Endodermal cell (in vitro differentiated cells): ENCODE data around the gene CCDC9. TPM values are rescaled to one million over a fixed set of nuclear protein-coding genes. Genes with fewer than 3 reads are reported as not detected.
A peak's percentile ranks its signal among the peaks of the same experiment; 100 is the strongest.

Experiments
- DNase-seq: peaks from one replicate; pipeline ENCODE4 v3.0.0-alpha.2; 2017
- H3K27ac ChIP-seq: 2 replicates; pipeline ENCODE4 v1.5.1; 2013; ENCODE audit warnings: mild to moderate bottlenecking, low read depth, low read length, moderate library complexity
- H3K27me3 ChIP-seq: 2 replicates; pipeline ENCODE4 v1.6.1; 2013; ENCODE audit warnings: mild to moderate bottlenecking, low read length, moderate library complexity; ENCODE audit not compliant: insufficient read depth, control insufficient read depth, poor library complexity, severe bottlenecking
- H3K36me3 ChIP-seq: 2 replicates; pipeline ENCODE4 v1.7.0; 2013; ENCODE audit warnings: mild to moderate bottlenecking, low read length, moderate library complexity; ENCODE audit not compliant: control insufficient read depth, insufficient read depth
- H3K4me1 ChIP-seq: one replicate; pipeline ENCODE4 v1.7.0; 2013; ENCODE audit warnings: low read length; ENCODE audit not compliant: control insufficient read depth, insufficient read depth
- H3K4me3 ChIP-seq: 2 replicates; pipeline ENCODE4 v1.5.1; 2013; ENCODE audit warnings: mild to moderate bottlenecking, low read length, moderate library complexity
- H3K9ac ChIP-seq: 2 replicates; pipeline ENCODE4 v1.6.1; 2013; ENCODE audit warnings: mild to moderate bottlenecking, low read length, moderate library complexity; ENCODE audit not compliant: poor library complexity, severe bottlenecking; ENCODE audit errors: extremely low read depth
- H3K9me3 ChIP-seq: 2 replicates; pipeline ENCODE4 v1.6.1; 2013; ENCODE audit warnings: mild to moderate bottlenecking, low read length, moderate library complexity; ENCODE audit not compliant: control insufficient read depth
- H3K27ac Mint-ChIP-seq: 2 replicates; pipeline ENCODE4 v1.8.0; 2020; ENCODE audit warnings: mixed read lengths
- H3K27me3 Mint-ChIP-seq: 2 replicates; pipeline ENCODE4 v1.8.0; 2021; ENCODE audit warnings: mild to moderate bottlenecking, mixed read lengths; ENCODE audit not compliant: insufficient read depth
- H3K36me3 Mint-ChIP-seq: 2 replicates; pipeline ENCODE4 v1.8.0; 2020; ENCODE audit warnings: low read depth, mixed read lengths
- H3K4me1 Mint-ChIP-seq: 2 replicates; pipeline ENCODE4 v1.8.0; 2020; ENCODE audit warnings: mixed read lengths
- H3K4me3 Mint-ChIP-seq: 2 replicates; pipeline ENCODE4 v1.8.0; 2020; ENCODE audit warnings: mild to moderate bottlenecking, moderate library complexity, mixed read lengths
- H3K9me3 Mint-ChIP-seq: 2 replicates; pipeline ENCODE4 v1.8.0; 2020; ENCODE audit warnings: mild to moderate bottlenecking, mixed read lengths
- WGBS, 2 experiments: methylation state at CpG; one replicate each; pipeline versions ENCODE4 v1.1.5 to v1.1.7; 2013; ENCODE audit warnings: missing lambda C conversion rate in 2 of 2, mixed read lengths in 1 of 2; ENCODE audit not compliant: insufficient coverage in 1 of 2, insufficient read length in 1 of 2; 5-methylcytosine and 5-hydroxymethylcytosine counted together
- total RNA-seq, 2 donors: library from RNA; stranded (reverse); fragmentation: NEBNext Ultra II Directional in 1 of 2; extraction: Animal tissue kit (Norgen Biotek cat#: 25700) in 1 of 2; gene quantifications; 2 replicates in 1 of 2; 3 replicates in 1 of 2; pipeline ENCODE4 v1.2.1, GENCODE V29; 2021
- TF ChIP-seq, protein P1 (sequence below): fragments of 200-600 bp; sonication (generic); conservative IDR thresholded peaks from 2 replicates; pipeline ENCODE4 v1.5.0; 2021; ENCODE audit warnings: antibody characterized with exemption, mild to moderate bottlenecking

The CCDC9 gene
- total RNA-seq, 2 donors from 2014 or later = 33.8 to 46.2 TPM

GRCh38 chr19:47228937-47229675, 27.2 kb upstream of the CCDC9 start:
- WGBS, 2 experiments = 38 to 44% methylated on average over 6 to 10 of the region's 10 CpGs
- Histone ChIP-seq H3K27ac (no peak overlapping the region), H3K4me3 (peak overlapping the region; percentile 95), H3K36me3 (peaks cover 15% of the 10 kb centered on the region), H3K27me3 (no peaks in the 10 kb centered on the region), H3K4me1 (peaks cover 12% of the 10 kb centered on the region), H3K9me3 (no peaks in the 10 kb centered on the region), H3K9ac (peak overlapping the region; percentile 83)
- no peaks in the 10 kb centered on the region for H3K9me3 Mint-ChIP-seq
- peaks cover 5% of the 10 kb centered on the region for H3K36me3 Mint-ChIP-seq
- H3K27ac Mint-ChIP-seq = no peak overlapping the region
- peak; percentile 62 for DNase-seq
- TF ChIP-seq, protein P1, sequence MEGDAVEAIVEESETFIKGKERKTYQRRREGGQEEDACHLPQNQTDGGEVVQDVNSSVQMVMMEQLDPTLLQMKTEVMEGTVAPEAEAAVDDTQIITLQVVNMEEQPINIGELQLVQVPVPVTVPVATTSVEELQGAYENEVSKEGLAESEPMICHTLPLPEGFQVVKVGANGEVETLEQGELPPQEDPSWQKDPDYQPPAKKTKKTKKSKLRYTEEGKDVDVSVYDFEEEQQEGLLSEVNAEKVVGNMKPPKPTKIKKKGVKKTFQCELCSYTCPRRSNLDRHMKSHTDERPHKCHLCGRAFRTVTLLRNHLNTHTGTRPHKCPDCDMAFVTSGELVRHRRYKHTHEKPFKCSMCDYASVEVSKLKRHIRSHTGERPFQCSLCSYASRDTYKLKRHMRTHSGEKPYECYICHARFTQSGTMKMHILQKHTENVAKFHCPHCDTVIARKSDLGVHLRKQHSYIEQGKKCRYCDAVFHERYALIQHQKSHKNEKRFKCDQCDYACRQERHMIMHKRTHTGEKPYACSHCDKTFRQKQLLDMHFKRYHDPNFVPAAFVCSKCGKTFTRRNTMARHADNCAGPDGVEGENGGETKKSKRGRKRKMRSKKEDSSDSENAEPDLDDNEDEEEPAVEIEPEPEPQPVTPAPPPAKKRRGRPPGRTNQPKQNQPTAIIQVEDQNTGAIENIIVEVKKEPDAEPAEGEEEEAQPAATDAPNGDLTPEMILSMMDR = no peak
- peaks cover 4% of the 10 kb centered on the region for H3K27me3 Mint-ChIP-seq
- peaks cover 14% of the 10 kb centered on the region for H3K4me1 Mint-ChIP-seq
- H3K4me3 Mint-ChIP-seq = no peak overlapping the region

DNA sequence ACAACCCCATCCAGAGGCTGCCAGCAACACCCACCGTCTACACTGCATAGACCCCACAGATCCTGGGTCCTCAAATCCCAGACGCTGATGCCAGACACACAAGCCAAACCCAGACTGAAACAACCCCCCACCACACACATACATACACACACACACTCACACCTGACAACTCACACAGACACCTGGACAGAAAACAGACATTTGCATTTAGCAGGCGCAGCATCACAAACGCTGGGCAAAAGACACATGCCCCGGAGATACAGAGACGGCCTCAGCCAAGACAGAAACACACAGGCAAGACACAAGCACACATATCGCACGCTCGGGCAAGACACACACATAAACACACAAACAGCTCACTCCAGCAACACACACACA, 26.7 kb upstream of the CCDC9 start:
- peaks cover 14% of the 10 kb centered on the region for H3K4me1 Mint-ChIP-seq
- TF ChIP-seq, protein P1 = no peak
- H3K27me3 Mint-ChIP-seq = peaks cover 4% of the 10 kb centered on the region
- peaks cover 5% of the 10 kb centered on the region for H3K36me3 Mint-ChIP-seq
- WGBS, 2 experiments = 11 to 15% methylated on average over 9 of the region's 9 CpGs
- Histone ChIP-seq H3K27me3 (no peaks in the 10 kb centered on the region), H3K9ac (peak overlapping the region; percentile 83), H3K9me3 (no peaks in the 10 kb centered on the region), H3K4me1 (peaks cover 12% of the 10 kb centered on the region), H3K36me3 (peaks cover 10% of the 10 kb centered on the region), H3K4me3 (peak overlapping the region; percentile 95), H3K27ac (no peak overlapping the region)
- no peak overlapping the region for H3K27ac Mint-ChIP-seq
- H3K9me3 Mint-ChIP-seq = no peaks in the 10 kb centered on the region
- no peak overlapping the region for H3K4me3 Mint-ChIP-seq
- DNase-seq = peak; percentile 73

DNA sequence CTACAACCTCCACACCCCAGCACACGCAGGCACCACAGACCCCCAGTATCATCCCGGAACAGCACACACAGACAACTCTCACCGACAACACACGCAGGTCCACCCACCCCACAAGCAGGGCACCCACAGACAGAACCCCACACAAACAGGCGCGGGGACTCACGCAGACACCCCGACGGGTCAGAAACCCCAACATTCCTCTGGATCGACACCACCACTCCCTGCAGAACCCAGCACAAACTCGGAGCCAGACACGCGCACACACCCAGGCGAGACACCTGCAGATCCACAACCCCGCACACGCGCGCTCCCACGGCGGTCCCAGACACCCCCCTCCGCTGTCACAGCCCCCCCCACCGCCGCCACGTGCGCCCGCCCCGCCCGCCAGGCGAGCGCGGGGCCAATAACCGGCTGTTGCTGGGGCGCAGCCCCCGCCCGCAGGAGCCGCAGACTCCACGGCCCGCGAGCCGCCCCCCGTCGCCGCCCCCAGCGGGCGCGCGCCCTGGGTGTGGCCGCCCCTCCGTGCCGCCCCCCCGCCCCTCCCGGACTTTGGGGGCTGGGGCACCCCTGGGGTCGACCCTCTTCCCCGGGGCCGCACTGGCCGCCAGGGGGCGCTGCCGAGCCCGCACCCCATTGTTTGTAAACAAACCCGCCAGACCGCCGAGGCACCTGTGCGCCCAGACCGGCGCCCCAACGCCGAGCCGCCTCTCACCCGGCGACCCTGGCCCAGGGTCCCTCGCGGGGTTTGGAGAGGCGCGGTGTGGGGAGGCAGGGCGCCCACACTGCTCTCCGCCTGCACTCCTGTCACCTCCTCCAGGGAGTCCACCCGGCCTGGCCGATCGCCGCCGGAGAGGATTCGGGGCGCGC, 26.0 kb upstream of the CCDC9 start:
- Mint-ChIP-seq H3K4me3 (no peak overlapping the region), H3K27me3 (peaks cover 5% of the 10 kb centered on the region), H3K27ac (no peak overlapping the region), H3K36me3 (peaks cover 4% of the 10 kb centered on the region), H3K9me3 (no peaks in the 10 kb centered on the region), H3K4me1 (peaks cover 14% of the 10 kb centered on the region)
- H3K27ac ChIP-seq = peak overlapping the region; percentile 80
- no peaks in the 10 kb centered on the region for H3K9me3 ChIP-seq
- WGBS, 2 experiments = 1 to 6% methylated on average over 7 to 66 of the region's 84 CpGs
- H3K27me3 ChIP-seq = no peaks in the 10 kb centered on the region
- TF ChIP-seq, protein P1 = peak; percentile 97
- peak overlapping the region; percentile 95 for H3K4me3 ChIP-seq
- peak; percentile 90 for DNase-seq
- peak overlapping the region; percentile 83 for H3K9ac ChIP-seq
- H3K4me1 ChIP-seq = peaks cover 12% of the 10 kb centered on the region
- H3K36me3 ChIP-seq = peaks cover 5% of the 10 kb centered on the region
